Fibroblast of villous mesenchyme (primary cell): ENCODE data around the gene KIAA1671. TPM values are rescaled to one million over a fixed set of nuclear protein-coding genes. Genes with fewer than 3 reads are reported as not detected.

ENCODE experiments used
- DNase-seq: peaks from one replicate; pipeline ENCODE4 v3.0.0-alpha.2; 2010; ENCODE audit warnings: low read depth
- H3K4me3 ChIP-seq: 2 replicates; pipeline ENCODE4 v1.5.1; 2011; ENCODE audit warnings: low read depth, mild to moderate bottlenecking, low read length
- CTCF ChIP-seq: IDR thresholded peaks from 2 replicates; pipeline ENCODE4 v1.5.1; 2012; ENCODE audit warnings: low read depth, mild to moderate bottlenecking, low read length; ENCODE audit not compliant: insufficient read depth
- total RNA-seq: library from RNA; depleted of rRNA; stranded (reverse); fragments of >200 nt; gene quantifications from 2 replicates; pipeline ENCODE4 v1.2.3, GENCODE V29; 2012

KIAA1671 gene
- total RNA-seq, 1 donor: 3.5 TPM

- H3K4me3 ChIP-seq: no peak overlapping the region
- no peak for TF ChIP-seq CTCF
- no peak for DNase-seq
Measured at GRCh38 chr22:24942301-24942700, 10.2 kb upstream of the KIAA1671 start.

DNA sequence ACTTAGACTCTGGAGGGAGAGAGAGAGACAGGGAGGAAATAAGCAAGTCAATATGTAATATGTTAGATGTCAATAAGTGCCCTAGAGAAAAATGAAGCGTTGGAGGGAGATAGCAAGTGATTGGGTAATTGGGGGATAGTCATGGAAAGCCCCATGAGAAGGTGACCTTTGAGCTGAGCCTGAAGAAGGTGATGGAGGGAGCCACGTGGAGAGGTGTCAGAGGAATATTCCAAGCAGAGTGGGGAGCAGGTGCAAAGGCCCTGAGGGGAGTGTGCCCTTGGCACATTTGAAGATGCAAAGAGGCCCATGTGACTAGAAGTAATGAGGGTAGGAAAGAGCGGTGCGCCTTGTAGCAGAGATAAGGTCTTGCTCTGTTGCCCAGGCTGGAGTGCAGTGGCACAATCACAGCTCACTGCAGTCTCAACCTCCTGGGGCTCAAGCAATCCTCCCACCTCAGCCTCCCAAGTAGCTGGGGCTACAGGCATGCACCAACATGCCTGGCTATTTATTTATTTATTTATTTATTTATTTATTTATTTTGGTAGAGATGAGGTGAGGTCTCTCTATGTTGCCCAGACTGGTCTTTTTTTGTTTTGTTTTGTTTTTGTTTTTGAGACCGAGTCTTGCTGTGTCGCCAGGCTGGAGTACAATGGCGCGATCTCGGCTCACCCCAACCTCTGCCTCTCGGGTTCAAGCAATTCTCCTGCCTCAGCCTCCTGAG, 8.1 kb upstream of the KIAA1671 start:
- H3K4me3 ChIP-seq: no peak overlapping the region
- no peak for TF ChIP-seq CTCF
- DNase-seq: no peak

GRCh38 chr22:24945430-24945829, 7.1 kb upstream of the KIAA1671 start:
- no peak for DNase-seq
- no peak for TF ChIP-seq CTCF
- H3K4me3 ChIP-seq: no peak overlapping the region

GRCh38 chr22:24947383-24947782, 5.1 kb upstream of the KIAA1671 start:
- no peak overlapping the region for H3K4me3 ChIP-seq
- no peak for TF ChIP-seq CTCF
- DNase-seq: no peak

- no peak for TF ChIP-seq CTCF
- no peak for DNase-seq
- H3K4me3 ChIP-seq: no peak overlapping the region
Measured at GRCh38 chr22:24947881-24948280, 4.6 kb upstream of the KIAA1671 start.

- TF ChIP-seq CTCF: no peak
- no peak for DNase-seq
- no peak overlapping the region for H3K4me3 ChIP-seq
Measured at GRCh38 chr22:24948356-24949202, 3.9 kb upstream of the KIAA1671 start.
